Neural progenitor cell (in vitro differentiated cells): ENCODE results near the gene FNDC11.

Source experiments
- EZH2 ChIP-seq: fragments of 200-600 bp; sonication (generic); IDR thresholded peaks from 2 replicates; pipeline ENCODE4 v1.6.1; 2017; ENCODE audit warnings: antibody characterized with exemption, mild to moderate bottlenecking, moderate library complexity
- TF ChIP-seq, protein P1 (sequence below): fragments of 200-600 bp; sonication (generic); IDR thresholded peaks from 2 replicates; pipeline ENCODE4 v1.5.1; 2017; ENCODE audit warnings: antibody characterized with exemption, mild to moderate bottlenecking

DNA sequence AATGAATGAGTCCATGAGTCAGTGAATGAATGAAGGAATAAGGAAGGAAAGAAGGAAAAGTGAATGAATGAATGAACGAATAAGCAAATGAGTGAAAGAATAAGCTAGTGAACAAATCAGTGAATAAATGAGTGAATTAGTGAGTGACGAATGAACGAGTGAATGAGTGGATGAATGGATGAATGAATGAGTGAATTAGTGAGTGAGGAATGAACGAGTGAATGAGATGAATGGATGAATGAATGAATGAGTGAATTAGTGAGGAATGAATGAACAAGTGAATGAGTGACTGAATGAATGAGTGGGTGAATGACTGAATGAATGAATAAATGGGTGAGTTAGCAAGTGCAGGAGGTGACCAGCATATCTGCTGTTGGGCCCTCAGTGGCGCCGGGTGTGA lies 10.2 kb upstream of the FNDC11 start:
- TF ChIP-seq, protein P1, sequence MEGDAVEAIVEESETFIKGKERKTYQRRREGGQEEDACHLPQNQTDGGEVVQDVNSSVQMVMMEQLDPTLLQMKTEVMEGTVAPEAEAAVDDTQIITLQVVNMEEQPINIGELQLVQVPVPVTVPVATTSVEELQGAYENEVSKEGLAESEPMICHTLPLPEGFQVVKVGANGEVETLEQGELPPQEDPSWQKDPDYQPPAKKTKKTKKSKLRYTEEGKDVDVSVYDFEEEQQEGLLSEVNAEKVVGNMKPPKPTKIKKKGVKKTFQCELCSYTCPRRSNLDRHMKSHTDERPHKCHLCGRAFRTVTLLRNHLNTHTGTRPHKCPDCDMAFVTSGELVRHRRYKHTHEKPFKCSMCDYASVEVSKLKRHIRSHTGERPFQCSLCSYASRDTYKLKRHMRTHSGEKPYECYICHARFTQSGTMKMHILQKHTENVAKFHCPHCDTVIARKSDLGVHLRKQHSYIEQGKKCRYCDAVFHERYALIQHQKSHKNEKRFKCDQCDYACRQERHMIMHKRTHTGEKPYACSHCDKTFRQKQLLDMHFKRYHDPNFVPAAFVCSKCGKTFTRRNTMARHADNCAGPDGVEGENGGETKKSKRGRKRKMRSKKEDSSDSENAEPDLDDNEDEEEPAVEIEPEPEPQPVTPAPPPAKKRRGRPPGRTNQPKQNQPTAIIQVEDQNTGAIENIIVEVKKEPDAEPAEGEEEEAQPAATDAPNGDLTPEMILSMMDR: no peak
- no peak for TF ChIP-seq EZH2
